HepG2 (cell line): ENCODE data around the gene DRAXIN. TPM values are rescaled to one million over a fixed set of nuclear protein-coding genes. Genes with fewer than 3 reads are reported as not detected.
A peak's percentile ranks its signal among the peaks of the same experiment; 100 is the strongest.

Source experiments
- ATAC-seq: fragments of 200-7000 bp; cut with Tn5 transposase; 3 replicates; pipeline ENCODE4 v1.9.1; 2020; ENCODE audit warnings: mild to moderate bottlenecking, moderate library complexity
- BruUV-seq: library from RNA; stranded (reverse); fragments of 400-500 nt; replicated peaks from 2 replicates; lab custom pipeline; 2021; lab: Mats Ljungman, UMichigan
- CTCF ChIA-PET: fragments of 300-600 bp; formaldehyde crosslinking; extraction: SDS; loops from one replicate; lab custom pipeline; 2021; ENCODE audit warnings: low total read pairs, inconsistent platforms, low intra/inter-chr PET ratio; lab: Yijun Ruan, JAX
- POLR2A ChIA-PET: fragments of 350-600 bp; sonication (Branson Sonifier 250); formaldehyde crosslinking; loops from one replicate; lab custom pipeline; 2020; ENCODE audit warnings: antibody characterized with exemption, inconsistent platforms; lab: Yijun Ruan, JAX
- DNase-seq: peaks from one replicate; pipeline ENCODE4 v3.0.0-alpha.2; 2015; ENCODE audit warnings: low spot score
- FAIRE-seq: peaks from 3 replicates; lab custom pipeline; 2011; peaks lifted over from hg19 to GRCh38; lab: Jason Lieb, UNC
- H2AFZ ChIP-seq: one replicate; pipeline ENCODE4 v1.6.1; 2011; ENCODE audit warnings: low read length, inconsistent platforms
- H3K27ac ChIP-seq: fragments of 300-600 bp; 3 replicates; pipeline ENCODE4 v1.8.0; 2011; ENCODE audit warnings: mixed run types, mild to moderate bottlenecking, mixed read lengths, low read length, inconsistent platforms; ENCODE audit not compliant: insufficient read depth; ENCODE audit errors: extremely low read length
- H3K27me3 ChIP-seq, 2 experiments: fragments of 200-600 bp in 1 of 2; 2 replicates in 1 of 2; 3 replicates in 1 of 2; pipeline versions ENCODE4 v1.6.0 to v1.8.0; 2011; ENCODE audit warnings: low read length in 2 of 2, mild to moderate bottlenecking in 2 of 2, moderate library complexity in 2 of 2, inconsistent platforms in 1 of 2; ENCODE audit not compliant: insufficient read depth in 2 of 2, control insufficient read depth in 1 of 2
- H3K36me3 ChIP-seq, 2 experiments: fragments of 200-600 bp in 1 of 2; replicated peaks in 1 of 2; 2 replicates in 1 of 2; 3 replicates in 1 of 2; pipeline versions ENCODE4 v1.5.1 to v1.8.0; 2011; ENCODE audit warnings: low read length in 2 of 2, inconsistent platforms in 1 of 2; ENCODE audit not compliant: insufficient read depth in 2 of 2, control insufficient read depth in 1 of 2
- H3K4me1 ChIP-seq: 2 replicates; pipeline ENCODE4 v1.5.1; 2012; ENCODE audit warnings: low read length, inconsistent platforms; ENCODE audit not compliant: insufficient read depth
- H3K4me2 ChIP-seq: 2 replicates; pipeline ENCODE4 v1.6.0; 2011; ENCODE audit warnings: low read depth, low read length, inconsistent platforms
- H3K4me3 ChIP-seq, 3 experiments: fragments of 200-600 bp in 1 of 3; sonication (generic), shearing (Covaris generic) in 1 of 3; replicated peaks in 1 of 3; 2 replicates each; pipeline ENCODE4 v1.5.1; 2011 to 2016; ENCODE audit warnings: low read length in 3 of 3, inconsistent platforms in 2 of 3, low read depth in 2 of 3, mild to moderate bottlenecking in 2 of 3, control low read depth in 1 of 3, mixed read lengths in 1 of 3; ENCODE audit not compliant: insufficient read depth in 1 of 3
- H3K79me2 ChIP-seq: one replicate; pipeline ENCODE4 v1.6.1; 2011; ENCODE audit warnings: low read length, inconsistent platforms; ENCODE audit not compliant: insufficient read depth
- H3K9ac ChIP-seq: 2 replicates; pipeline ENCODE4 v1.6.0; 2011; ENCODE audit warnings: mild to moderate bottlenecking, low read depth, low read length, inconsistent platforms; ENCODE audit not compliant: insufficient read depth
- H3K9me3 ChIP-seq: 2 replicates; pipeline ENCODE4 v1.5.1; 2012; ENCODE audit warnings: mild to moderate bottlenecking, low read length
- H4K20me1 ChIP-seq: 2 replicates; pipeline ENCODE4 v1.6.0; 2011; ENCODE audit warnings: inconsistent platforms, mild to moderate bottlenecking, low read length, moderate library complexity; ENCODE audit not compliant: insufficient read depth
- CEBPG ChIP-seq: IDR thresholded peaks from 2 replicates; pipeline ENCODE4 v1.6.1; 2016
- ELF3 ChIP-seq: IDR thresholded peaks from 2 replicates; pipeline ENCODE4 v1.6.1; 2016; ENCODE audit warnings: missing genetic modification reagents, missing compliant biosample characterization
- HES4 ChIP-seq: sonication (generic); formaldehyde crosslinking; IDR thresholded peaks from 2 replicates; pipeline ENCODE4 v1.9.0; 2021; ENCODE audit warnings: mild to moderate bottlenecking, missing genetic modification reagents, borderline replicate concordance
- NFYB ChIP-seq: sonication (generic); formaldehyde crosslinking; IDR thresholded peaks from 2 replicates; pipeline ENCODE4 v1.4.0; 2020; ENCODE audit warnings: missing genetic modification reagents
- SALL1 ChIP-seq: sonication (generic); formaldehyde crosslinking; IDR thresholded peaks from 2 replicates; pipeline ENCODE4 v1.8.0; 2022; ENCODE audit warnings: mild to moderate bottlenecking, missing genetic modification reagents
- SMARCC2 ChIP-seq: fragments of 450-650 bp; IDR thresholded peaks from 2 replicates; pipeline ENCODE4 v1.6.1; 2017; ENCODE audit warnings: antibody characterized with exemption, mild to moderate bottlenecking
- STAG1 ChIP-seq: sonication (generic); formaldehyde crosslinking; IDR thresholded peaks from 2 replicates; pipeline ENCODE4 v1.4.0; 2020; ENCODE audit warnings: missing genetic modification reagents
- TBP ChIP-seq: sonication (generic); formaldehyde crosslinking; IDR thresholded peaks from 2 replicates; pipeline ENCODE4 v1.5.0; 2020; ENCODE audit warnings: missing genetic modification reagents
- TCF12 ChIP-seq, 2 experiments: fragments of 450-650 bp in 1 of 2; sonication (generic) in 1 of 2; formaldehyde crosslinking in 1 of 2; IDR thresholded peaks; 2 replicates each; pipeline versions ENCODE4 v1.6.1 to v1.8.0; 2017 to 2022; ENCODE audit warnings: antibody characterized with exemption in 1 of 2, mild to moderate bottlenecking in 1 of 2, missing genetic modification reagents in 1 of 2, moderate library complexity in 1 of 2
- ZFP37 ChIP-seq: sonication (generic); formaldehyde crosslinking; IDR thresholded peaks from 2 replicates; pipeline ENCODE4 v1.4.0; 2020; ENCODE audit warnings: missing genetic modification reagents, borderline replicate concordance
- ZNF577 ChIP-seq: sonication (generic); formaldehyde crosslinking; IDR thresholded peaks from 2 replicates; pipeline ENCODE4 v1.4.0; 2020; ENCODE audit warnings: mild to moderate bottlenecking, low read depth, missing genetic modification reagents, borderline replicate concordance
- WGBS: methylation state at CpG from one replicate; pipeline ENCODE4 v1.1.6; 2017; ENCODE audit warnings: low lambda C conversion rate; 5-methylcytosine and 5-hydroxymethylcytosine counted together
- in situ Hi-C: cut with HindIII; loops from 2 replicates; pipeline ENCODE4 v1.10.0; 2017; ENCODE audit warnings: low pct_unique_long_range_greater_than_20kb; ENCODE audit not compliant: extremely low pct_ligation_motif_present
- intact Hi-C: fragments of 100-400 bp; cut with micrococcal nuclease; formaldehyde crosslinking; loops from one replicate; pipeline ENCODE4 v1.10.0; 2022; ENCODE audit not compliant: unreplicated experiment
- polyA plus RNA-seq, 8 experiments: library from polyadenylated mRNA; depleted of rRNA in 3 of 8; stranded (reverse) in 7 of 8; unstranded in 1 of 8; fragments of >200 nt; fragmentation: Illumina TruSeq in 4 of 8; extraction: Trizol in 4 of 8; gene quantifications; 2 replicates each; pipeline versions ENCODE4 v1.2.1 to v1.2.3, GENCODE V29; 2011 to 2016; ENCODE audit warnings: low read depth in 4 of 8, missing spikeins in 1 of 8, mixed read lengths in 1 of 8; ENCODE audit not compliant: insufficient read depth in 1 of 8
- total RNA-seq, 5 experiments: library from RNA; depleted of rRNA; stranded (reverse); fragments of >200 nt; fragmentation: Illumina TruSeq; extraction: Trizol; gene quantifications; 2 replicates each; pipeline ENCODE4 v1.2.3, GENCODE V29; 2016; ENCODE audit warnings: low read depth in 1 of 5
- TF ChIP-seq, protein P1 (sequence below): sonication (generic); formaldehyde crosslinking; IDR thresholded peaks from 2 replicates; pipeline ENCODE4 v1.5.0; 2020; ENCODE audit warnings: missing genetic modification reagents
- TF ChIP-seq, protein P2 (sequence below): sonication (generic); formaldehyde crosslinking; IDR thresholded peaks from 2 replicates; pipeline ENCODE4 v1.8.0; 2022; ENCODE audit warnings: missing genetic modification reagents, low read depth, mild to moderate bottlenecking, borderline replicate concordance
- TF ChIP-seq, protein P3 (sequence below): sonication (generic); formaldehyde crosslinking; IDR thresholded peaks from 2 replicates; pipeline ENCODE4 v1.5.1; 2020; ENCODE audit warnings: mild to moderate bottlenecking, missing genetic modification reagents, moderate library complexity
- TF ChIP-seq, protein P4 (sequence below): sonication (generic); formaldehyde crosslinking; IDR thresholded peaks from 2 replicates; pipeline ENCODE4 v1.4.0; 2020; ENCODE audit warnings: mild to moderate bottlenecking, missing genetic modification reagents
- TF ChIP-seq, protein P5 (sequence below): sonication (generic); formaldehyde crosslinking; IDR thresholded peaks from 2 replicates; pipeline ENCODE4 v1.8.1; 2022; ENCODE audit warnings: mild to moderate bottlenecking, missing genetic modification reagents

The DRAXIN gene
- total and polyA plus RNA-seq, 2 of the 13 experiments (the other 11 are each of a cell fraction or from before 2014, with no cell fraction given): 0.02 TPM; not detected in 1

DNA sequence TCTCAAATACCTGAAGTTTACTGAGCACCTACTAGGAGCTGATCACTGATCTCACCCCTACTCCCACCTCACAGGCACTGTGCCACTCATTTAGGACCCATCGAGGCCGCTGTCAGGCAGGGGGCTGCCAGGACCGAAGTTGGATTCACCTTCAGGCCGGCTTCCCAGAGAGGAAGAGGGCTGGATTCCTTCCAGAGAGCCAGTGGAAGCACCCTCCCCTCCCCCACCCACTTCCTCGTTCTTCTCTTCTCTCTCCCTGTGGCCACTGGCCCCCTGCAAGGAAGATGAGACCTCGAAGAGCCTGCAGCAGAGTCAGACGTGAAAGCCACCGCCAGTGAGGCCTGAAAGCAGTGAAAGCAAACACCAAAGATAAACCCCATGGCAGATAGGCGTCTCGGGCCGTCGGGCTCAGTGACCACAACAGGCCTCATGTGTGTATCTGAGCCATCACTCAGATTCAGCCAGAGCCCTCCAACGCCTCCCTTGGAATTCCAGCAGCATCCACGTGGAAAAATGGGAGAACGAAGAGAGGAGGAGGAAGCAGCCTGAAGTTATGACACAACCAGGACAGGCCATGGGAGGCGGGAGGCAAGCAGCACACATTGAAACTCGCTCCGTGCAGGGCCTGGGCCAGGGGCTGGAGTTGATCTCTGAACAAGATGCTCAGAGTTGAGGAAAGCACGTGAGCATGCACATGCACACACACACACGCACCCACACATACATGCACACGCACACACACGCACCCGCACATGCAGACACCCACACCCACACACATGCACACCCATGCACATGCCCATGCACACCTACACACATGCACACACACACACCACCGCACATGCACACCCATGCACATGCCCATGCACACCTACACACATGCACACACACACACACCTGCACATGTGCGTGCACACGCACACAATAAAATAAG is 38.3 kb downstream of the DRAXIN start (continued):
- TF ChIP-seq, protein P1, sequence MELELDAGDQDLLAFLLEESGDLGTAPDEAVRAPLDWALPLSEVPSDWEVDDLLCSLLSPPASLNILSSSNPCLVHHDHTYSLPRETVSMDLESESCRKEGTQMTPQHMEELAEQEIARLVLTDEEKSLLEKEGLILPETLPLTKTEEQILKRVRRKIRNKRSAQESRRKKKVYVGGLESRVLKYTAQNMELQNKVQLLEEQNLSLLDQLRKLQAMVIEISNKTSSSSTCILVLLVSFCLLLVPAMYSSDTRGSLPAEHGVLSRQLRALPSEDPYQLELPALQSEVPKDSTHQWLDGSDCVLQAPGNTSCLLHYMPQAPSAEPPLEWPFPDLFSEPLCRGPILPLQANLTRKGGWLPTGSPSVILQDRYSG (CRISPR knock-in tag): no peak
- TF ChIP-seq, protein P2, sequence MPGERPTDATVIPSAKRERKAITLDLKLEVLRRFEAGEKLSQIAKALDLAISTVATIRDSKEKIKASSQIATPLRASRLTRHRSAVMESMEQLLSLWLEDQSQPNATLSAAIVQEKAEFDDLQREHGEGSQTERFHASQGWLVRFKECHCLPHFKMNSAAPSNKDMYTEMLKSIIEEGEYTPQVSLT (CRISPR knock-in tag): no peak
- no peak for TF ChIP-seq HES4 (CRISPR knock-in tag)
- TF ChIP-seq SMARCC2: no peak
- TF ChIP-seq ZFP37 (CRISPR knock-in tag): no peak
- TF ChIP-seq, protein P3, sequence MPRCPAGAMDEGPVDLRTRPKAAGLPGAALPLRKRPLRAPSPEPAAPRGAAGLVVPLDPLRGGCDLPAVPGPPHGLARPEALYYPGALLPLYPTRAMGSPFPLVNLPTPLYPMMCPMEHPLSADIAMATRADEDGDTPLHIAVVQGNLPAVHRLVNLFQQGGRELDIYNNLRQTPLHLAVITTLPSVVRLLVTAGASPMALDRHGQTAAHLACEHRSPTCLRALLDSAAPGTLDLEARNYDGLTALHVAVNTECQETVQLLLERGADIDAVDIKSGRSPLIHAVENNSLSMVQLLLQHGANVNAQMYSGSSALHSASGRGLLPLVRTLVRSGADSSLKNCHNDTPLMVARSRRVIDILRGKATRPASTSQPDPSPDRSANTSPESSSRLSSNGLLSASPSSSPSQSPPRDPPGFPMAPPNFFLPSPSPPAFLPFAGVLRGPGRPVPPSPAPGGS (CRISPR knock-in tag): no peak
- no peak for TF ChIP-seq STAG1 (CRISPR knock-in tag)
- no peak for TF ChIP-seq TBP (CRISPR knock-in tag)

DNA sequence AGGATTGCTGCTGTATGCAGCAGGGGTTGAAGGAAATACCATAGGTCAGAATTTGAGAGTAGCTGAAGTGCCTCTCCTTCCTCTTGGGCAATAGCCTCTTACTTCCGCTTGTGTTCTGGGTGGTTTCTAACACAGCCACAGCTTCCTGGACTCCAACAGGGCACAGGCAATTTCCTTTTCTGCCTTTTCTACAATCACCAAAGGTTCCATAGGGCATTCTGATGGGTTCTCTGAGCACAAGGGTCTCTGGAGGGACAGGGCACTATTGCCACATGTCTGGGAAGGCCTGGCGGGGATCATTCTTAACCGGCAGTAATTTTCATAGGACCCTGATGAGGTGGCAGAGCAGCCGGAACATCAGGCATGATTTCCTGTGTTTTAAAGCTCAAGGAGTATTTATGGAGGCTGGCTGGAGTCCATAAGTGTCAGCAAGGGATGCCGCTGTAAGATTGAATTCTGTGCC is 39.0 kb downstream of the DRAXIN start:
- peak; percentile 12 for ATAC-seq
- FAIRE-seq: no peak
- Histone ChIP-seq H3K4me3 (no peak overlapping the region), H2AFZ (no peak overlapping the region), H4K20me1 (no peaks in the 10 kb centered on the region), H3K36me3 (no peaks in the 10 kb centered on the region), H3K9ac (no peak overlapping the region), H3K9me3 (no peaks in the 10 kb centered on the region), H3K27me3 (peaks cover 2 to 16% of the 10 kb centered on the region in 2 experiments; a peak in 2 of 5 replicates), H3K4me2 (no peak overlapping the region), H3K79me2 (no peaks in the 10 kb centered on the region), H3K27ac (no peak overlapping the region), H3K4me1 (peaks cover 48% of the 10 kb centered on the region)
- 47% methylated on average over 5 of the region's 5 CpGs for WGBS
- ChIA-PET CTCF (no interaction called here), POLR2A (no interaction called here)
- in situ Hi-C loops (no loop called here), intact Hi-C loops (no loop called here)
- BruUV-seq: no TSS peak
- no peak for DNase-seq
- TF ChIP-seq, protein P4, sequence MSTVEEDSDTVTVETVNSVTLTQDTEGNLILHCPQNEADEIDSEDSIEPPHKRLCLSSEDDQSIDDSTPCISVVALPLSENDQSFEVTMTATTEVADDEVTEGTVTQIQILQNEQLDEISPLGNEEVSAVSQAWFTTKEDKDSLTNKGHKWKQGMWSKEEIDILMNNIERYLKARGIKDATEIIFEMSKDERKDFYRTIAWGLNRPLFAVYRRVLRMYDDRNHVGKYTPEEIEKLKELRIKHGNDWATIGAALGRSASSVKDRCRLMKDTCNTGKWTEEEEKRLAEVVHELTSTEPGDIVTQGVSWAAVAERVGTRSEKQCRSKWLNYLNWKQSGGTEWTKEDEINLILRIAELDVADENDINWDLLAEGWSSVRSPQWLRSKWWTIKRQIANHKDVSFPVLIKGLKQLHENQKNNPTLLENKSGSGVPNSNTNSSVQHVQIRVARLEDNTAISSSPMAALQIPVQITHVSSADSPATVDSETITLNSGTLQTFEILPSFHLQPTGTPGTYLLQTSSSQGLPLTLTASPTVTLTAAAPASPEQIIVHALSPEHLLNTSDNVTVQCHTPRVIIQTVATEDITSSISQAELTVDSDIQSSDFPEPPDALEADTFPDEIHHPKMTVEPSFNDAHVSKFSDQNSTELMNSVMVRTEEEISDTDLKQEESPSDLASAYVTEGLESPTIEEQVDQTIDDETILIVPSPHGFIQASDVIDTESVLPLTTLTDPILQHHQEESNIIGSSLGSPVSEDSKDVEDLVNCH (CRISPR knock-in tag): no peak
- peak; percentile 33; the same call in 1 of the 2 replicates for TF ChIP-seq CEBPG
- TF ChIP-seq TCF12 (IDR thresholded peaks at IDR 0.05): no peak
- no peak for TF ChIP-seq TCF12 (CRISPR knock-in tag; IDR thresholded peaks at IDR 0.05)
- no peak for TF ChIP-seq SALL1 (CRISPR knock-in tag)
- no peak for TF ChIP-seq ZNF577 (CRISPR knock-in tag)
- TF ChIP-seq, protein P5, sequence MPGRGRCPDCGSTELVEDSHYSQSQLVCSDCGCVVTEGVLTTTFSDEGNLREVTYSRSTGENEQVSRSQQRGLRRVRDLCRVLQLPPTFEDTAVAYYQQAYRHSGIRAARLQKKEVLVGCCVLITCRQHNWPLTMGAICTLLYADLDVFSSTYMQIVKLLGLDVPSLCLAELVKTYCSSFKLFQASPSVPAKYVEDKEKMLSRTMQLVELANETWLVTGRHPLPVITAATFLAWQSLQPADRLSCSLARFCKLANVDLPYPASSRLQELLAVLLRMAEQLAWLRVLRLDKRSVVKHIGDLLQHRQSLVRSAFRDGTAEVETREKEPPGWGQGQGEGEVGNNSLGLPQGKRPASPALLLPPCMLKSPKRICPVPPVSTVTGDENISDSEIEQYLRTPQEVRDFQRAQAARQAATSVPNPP: no peak
- no peak for TF ChIP-seq NFYB
- no peak for TF ChIP-seq ELF3 (CRISPR knock-in tag)
